HG02840 (cell line): ENCODE measurements around the gene CLMP.

ENCODE experiments used
- ATAC-seq: cut with Tn5 transposase; IDR thresholded peaks from one replicate; pipeline ENCODE4 v1.9.1; 2021; ENCODE audit warnings: mild to moderate bottlenecking, moderate library complexity, moderate number of reproducible peaks; ENCODE audit not compliant: unreplicated experiment, low FRiP score

Gene CLMP

GRCh38 chr11:123034597-123034996, 160.5 kb downstream of the CLMP start:
- ATAC-seq = no peak

- ATAC-seq = no peak
Observed at GRCh38 chr11:123033895-123034294, 161.2 kb downstream of the CLMP start.

GRCh38 chr11:123030517-123030916, 164.5 kb downstream of the CLMP start:
- no peak for ATAC-seq

- no peak for ATAC-seq
Observed at GRCh38 chr11:123020968-123021367, 174.1 kb downstream of the CLMP start.
